Fibroblast of skin of right biceps (primary cell): ENCODE data around the gene EML1.
"Not testable (repeated sequence)": the region's sequence is repeated elsewhere in the genome, so short reads cannot be mapped to it uniquely, and the experiment has no call there.

Source experiments
- DNase-seq: peaks from one replicate; pipeline ENCODE4 v3.0.0-alpha.2; 2013

The EML1 gene

GRCh38 chr14:99943620-99944019, 150.4 kb downstream of the EML1 start:
- DNase-seq: no peak

GRCh38 chr14:99944241-99944651, 151.0 kb downstream of the EML1 start:
- DNase-seq: no peak

DNA sequence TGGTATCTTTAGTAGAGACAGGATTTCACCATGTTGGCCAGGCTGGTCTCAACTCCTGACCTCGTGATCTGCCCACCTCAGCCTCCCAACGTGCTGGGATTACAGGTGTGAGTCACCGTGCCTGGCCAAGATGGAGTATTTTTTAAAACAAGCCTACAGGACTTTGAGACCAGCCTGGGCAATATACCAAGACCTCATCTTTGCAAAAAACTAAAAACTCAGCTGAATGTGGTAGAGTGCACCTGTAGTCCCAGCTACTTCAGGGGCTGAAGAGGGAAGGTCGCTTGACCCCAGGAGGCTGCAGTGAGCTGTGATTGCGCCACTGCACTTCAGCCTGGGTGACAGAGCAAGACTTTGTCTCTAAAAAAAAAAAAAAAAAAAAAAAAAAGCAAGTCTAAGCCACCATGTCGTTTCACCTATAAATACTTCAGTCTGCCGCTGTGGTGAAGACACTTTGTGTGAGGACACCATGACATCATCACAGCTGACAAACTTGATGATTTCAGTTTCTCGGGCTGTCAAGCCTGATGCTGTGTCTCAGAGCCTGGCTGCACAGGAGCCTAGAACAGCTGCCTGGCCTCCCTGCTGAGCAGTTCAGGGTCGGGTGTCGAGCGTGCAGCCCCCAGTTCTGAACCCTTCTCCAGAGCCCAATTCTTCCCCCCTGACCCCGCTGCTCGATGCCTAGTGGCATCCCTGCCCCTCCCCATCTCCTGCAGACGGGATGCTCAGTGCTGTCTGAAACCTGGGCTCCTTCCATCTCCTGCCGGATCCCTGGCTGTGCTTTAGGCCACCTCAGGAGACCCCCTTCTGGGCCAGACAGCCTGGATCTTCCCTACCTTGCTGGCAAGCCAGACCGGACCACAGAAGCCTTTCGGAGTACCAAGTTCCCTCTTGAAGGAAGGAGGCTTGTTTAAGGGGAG, 152.8 kb downstream of the EML1 start:
- no peak for DNase-seq

DNA sequence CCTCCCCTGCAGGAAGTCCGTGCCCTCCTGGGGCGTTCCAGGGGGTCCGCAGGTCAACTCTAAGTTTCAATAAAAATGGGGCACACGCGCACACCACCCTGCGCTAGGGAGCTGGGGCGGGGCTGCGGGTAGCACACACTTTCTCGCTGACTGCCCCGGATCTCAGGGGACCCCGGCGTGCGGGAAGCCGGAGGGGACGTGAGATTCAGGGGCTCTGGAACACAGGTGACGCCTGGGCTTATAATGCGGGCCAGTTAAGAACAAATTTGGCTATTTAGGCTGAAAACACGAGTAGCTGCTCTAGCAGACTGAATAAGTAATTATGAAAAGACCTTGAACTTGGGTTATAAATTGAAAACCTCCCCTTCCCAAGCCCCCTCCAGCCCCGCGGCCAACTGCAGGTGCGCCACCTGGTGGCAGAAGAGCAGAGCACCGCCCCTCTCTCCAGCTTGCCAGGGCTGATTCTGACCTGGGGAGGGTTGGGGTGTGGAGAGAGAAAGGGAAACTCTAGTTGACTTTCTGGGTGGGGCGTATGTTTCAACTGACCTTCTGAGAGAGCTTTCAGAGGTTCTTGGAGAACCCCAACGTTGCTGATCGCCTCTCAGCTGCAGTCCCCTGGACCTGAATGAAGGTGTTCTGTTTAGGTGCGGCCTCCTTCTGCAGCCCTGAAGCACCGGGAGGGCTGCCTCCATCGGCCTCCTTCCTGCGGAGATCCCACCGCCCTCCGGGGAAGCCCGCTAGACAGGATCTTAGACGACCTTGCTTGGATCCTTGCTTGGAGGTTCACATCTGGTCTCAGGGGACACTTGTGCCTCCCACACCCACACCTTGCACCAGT, 153.7 kb downstream of the EML1 start:
- no peak for DNase-seq

- DNase-seq: no peak
Observed at GRCh38 chr14:99947695-99948094, 154.5 kb downstream of the EML1 start.

- not testable (repeated sequence) for DNase-seq
Observed at GRCh38 chr14:99949011-99949732, 156.0 kb downstream of the EML1 start.

GRCh38 chr14:99950181-99950580, 157.0 kb downstream of the EML1 start:
- no peak for DNase-seq

- DNase-seq: no peak
Observed at GRCh38 chr14:99951085-99951484, 157.9 kb downstream of the EML1 start.

- DNase-seq: no peak
Observed at GRCh38 chr14:99952039-99952438, 158.8 kb downstream of the EML1 start.

GRCh38 chr14:99952453-99952852, 159.2 kb downstream of the EML1 start:
- DNase-seq: no peak

- DNase-seq: no peak
Observed at GRCh38 chr14:99955826-99956455, 162.7 kb downstream of the EML1 start.

DNA sequence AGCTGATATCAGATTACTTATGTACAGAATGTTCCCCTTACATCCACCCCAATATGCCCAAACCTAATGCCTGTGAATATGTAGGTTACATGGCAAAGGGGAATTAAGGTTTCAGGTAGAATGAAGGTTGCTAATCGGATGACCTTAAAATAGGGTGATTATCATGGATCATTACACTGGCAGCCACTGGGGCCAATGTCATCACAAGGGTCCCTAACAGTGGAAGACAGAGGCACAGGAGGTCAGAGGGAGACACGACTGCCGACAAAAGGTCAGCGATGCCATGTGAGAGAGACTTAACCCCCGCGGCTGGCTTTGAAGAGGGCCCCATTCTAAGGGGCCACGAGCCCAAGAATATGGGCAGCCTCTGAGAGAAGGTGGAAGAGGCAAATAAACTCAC, 165.2 kb downstream of the EML1 start:
- DNase-seq: no peak

DNA sequence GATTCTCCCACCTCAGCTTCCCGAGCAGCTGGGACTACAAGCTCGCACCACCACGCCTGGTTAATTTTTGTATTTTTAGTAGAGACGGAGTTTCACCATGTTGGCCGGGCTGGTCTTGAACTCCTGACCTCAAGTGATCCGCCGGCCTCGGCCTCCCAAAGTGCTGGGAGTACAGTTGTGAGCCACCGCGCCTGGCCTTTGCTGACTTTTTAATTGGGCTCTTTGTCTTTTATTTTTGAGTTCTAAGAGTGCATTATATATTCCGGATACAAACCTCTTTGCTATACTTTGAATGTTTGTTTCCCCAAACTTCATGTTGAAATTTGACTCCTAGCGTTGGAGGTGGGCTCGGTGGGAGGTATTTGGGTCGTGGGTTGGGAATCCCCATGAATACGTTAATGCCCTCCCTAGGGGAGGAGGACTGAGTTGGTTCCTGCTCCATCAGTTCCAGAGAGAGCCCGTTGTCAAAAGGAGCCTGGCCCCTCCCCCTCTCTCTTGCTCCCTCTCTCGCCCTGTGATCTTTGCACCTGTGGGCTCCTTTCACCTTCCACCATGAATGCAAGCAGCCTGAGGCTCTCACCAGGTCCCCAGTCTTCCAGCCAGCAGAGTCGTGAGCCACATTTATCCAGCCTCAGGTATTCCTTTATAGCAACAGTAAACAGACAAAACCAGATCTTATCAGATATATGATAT, 168.8 kb downstream of the EML1 start:
- DNase-seq: no peak

GRCh38 chr14:99964979-99965378, 171.8 kb downstream of the EML1 start:
- no peak for DNase-seq

- DNase-seq: no peak
Observed at GRCh38 chr14:99966037-99966835, 173.0 kb downstream of the EML1 start.

GRCh38 chr14:99966912-99967311, 173.7 kb downstream of the EML1 start:
- DNase-seq: no peak

GRCh38 chr14:99968191-99968920, 175.1 kb downstream of the EML1 start:
- peak; percentile 92 for DNase-seq

- peak; percentile 72 for DNase-seq
Observed at GRCh38 chr14:99968941-99969340, 175.7 kb downstream of the EML1 start.

DNA sequence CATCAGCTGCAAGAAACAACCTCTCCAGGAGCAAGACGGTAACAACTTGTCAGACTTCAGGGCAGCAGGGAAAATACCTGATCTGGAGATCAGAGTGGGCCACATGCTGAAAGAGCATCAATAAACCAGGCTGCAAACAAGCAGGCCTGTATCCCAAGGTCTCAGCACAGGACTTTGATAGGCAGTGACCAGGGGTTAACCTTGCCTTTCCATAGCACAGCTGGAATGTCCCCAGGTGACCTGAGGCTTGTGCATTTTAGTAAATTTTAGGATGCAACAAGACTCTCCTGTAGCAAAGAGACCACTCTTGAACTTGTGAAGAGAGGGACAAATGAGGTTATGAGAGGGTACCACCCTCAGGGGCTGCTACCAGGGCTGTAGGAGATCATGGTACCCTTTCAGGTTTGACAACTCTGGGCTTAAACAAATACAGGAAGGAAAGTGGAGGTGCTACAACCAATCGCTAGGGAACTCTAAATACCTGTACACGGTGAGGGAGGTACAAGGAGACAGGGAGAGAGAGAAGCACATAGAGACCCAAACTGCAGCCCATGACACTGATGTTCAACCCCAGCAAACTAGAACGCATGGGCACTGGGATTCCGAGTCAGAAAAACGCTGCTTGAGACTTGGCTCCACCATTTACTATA, 176.6 kb downstream of the EML1 start:
- DNase-seq: no peak
